Activated CD4-positive, alpha-beta memory T cell treated with anti-CD3 and anti-CD28 coated beads for 36 hours (primary cell): ENCODE data around the gene SMIM24. TPM values are rescaled to one million over a fixed set of nuclear protein-coding genes. Genes with fewer than 3 reads are reported as not detected.
A peak's percentile ranks its signal among the peaks of the same experiment; 100 is the strongest.

ENCODE experiments used
- CTCF ChIA-PET: fragments of 350-600 bp; sonication (Branson Sonifier 250); formaldehyde crosslinking; loops from one replicate; lab custom pipeline; 2021; ENCODE audit warnings: antibody characterized with exemption, inconsistent platforms; lab: Charles Lee
- POLR2A ChIA-PET: fragments of 350-600 bp; sonication (Branson Sonifier 250); formaldehyde crosslinking; loops from one replicate; lab custom pipeline; 2021; ENCODE audit warnings: antibody characterized with exemption; lab: Charles Lee
- DNase-seq: peaks from one replicate; pipeline ENCODE4 v3.0.0-alpha.2; 2020
- H3K27ac Mint-ChIP-seq: one replicate; pipeline ENCODE4 v1.8.0; 2021; ENCODE audit warnings: mixed read lengths
- H3K27me3 Mint-ChIP-seq: one replicate; pipeline ENCODE4 v1.8.0; 2021; ENCODE audit warnings: mixed read lengths
- H3K36me3 Mint-ChIP-seq: one replicate; pipeline ENCODE4 v1.8.0; 2021; ENCODE audit warnings: mixed read lengths
- H3K4me1 Mint-ChIP-seq: one replicate; pipeline ENCODE4 v1.8.0; 2021; ENCODE audit warnings: low read depth, mixed read lengths
- H3K4me3 Mint-ChIP-seq: one replicate; pipeline ENCODE4 v1.8.0; 2021; ENCODE audit warnings: mild to moderate bottlenecking, mixed read lengths
- H3K9me3 Mint-ChIP-seq: one replicate; pipeline ENCODE4 v1.8.0; 2021; ENCODE audit warnings: mixed read lengths
- intact Hi-C: fragments of 100-400 bp; cut with micrococcal nuclease; formaldehyde crosslinking; loops from one replicate; pipeline ENCODE4 v1.15.1; 2023
- total RNA-seq, 2 experiments: library from RNA; stranded (reverse); gene quantifications; one replicate each; pipeline ENCODE4 v1.2.3, GENCODE V29; 2021

The SMIM24 gene
- total RNA-seq, 2 experiments from 2014 or later, result not detected

DNA sequence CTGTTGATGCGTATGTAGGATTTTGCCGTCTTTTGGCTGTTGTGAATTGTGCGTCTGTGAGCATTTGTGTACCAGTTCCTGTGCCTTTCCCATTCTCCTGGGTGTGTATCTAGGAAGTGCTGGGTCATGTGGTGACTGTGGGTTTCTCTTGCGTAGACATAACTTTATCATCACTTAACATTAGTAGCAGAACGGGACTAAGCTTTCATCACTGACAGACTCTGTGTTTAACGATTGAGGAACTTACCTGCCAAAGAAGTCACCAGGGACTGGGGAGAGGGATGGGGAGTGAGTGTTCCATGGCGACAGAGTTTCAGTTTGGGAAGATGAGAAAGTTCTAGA, 40.8 kb upstream of the SMIM24 start:
- Mint-ChIP-seq H3K4me3 (no peak overlapping the region), H3K36me3 (peaks cover 2% of the 10 kb centered on the region), H3K27ac (no peak overlapping the region), H3K4me1 (peaks cover 13% of the 10 kb centered on the region), H3K27me3 (no peaks in the 10 kb centered on the region), H3K9me3 (no peaks in the 10 kb centered on the region)
- ChIA-PET CTCF (interaction anchor here (0.6 to 0.7 kb wide), 2 partner anchors 70 to 1615 kb away, joined by 3 to 4 read pairs; no protein-coding TSS in a partner anchor), POLR2A (no interaction called here)
- DNase-seq, result no peak
- intact Hi-C loops, result no loop called here

DNA sequence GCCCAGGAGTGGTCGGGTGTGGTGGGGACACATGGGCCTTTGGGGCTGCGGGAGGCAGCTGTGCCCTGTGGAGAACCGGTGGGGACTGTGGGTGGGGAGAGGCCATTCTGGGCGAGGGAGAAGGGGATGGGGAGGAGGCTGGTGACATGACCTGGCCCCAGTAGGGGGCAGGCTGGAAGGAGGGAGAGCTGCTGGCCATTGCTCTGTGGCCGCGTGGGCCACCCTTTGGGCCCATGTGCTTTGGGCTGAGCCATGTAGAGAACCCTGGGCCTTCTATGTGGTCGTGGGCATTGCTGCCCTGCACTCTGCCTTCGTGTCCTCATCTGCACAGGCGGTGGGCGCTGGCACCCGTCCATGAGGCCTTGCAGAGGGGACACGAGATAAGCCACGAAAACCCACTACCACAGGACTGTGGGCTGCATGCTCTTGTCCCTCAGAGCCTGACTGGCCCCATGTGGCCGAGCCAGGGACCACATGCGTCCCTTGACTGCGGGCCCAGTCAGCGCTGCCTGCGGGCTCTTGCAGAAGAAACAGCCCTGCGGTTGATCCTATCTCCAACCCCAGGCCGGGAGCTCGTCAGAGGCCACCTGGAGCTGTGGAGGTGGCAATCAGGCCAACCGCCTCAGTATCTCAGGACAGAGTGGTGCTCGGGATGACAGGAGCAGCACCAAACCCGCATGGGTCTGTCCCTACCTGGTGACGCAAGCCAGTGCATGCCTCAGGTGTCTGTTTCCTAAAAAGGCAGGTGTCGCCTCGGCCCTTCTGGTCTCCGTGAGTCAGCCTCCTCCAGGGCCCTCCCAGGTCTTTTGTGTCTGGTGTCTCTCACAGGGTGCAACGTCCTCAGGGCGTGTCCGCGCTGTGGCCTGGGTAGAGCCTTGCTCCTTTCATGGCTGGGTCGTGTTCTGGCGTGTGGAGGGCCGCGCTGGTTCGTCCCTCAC, 40.1 kb upstream of the SMIM24 start:
- no peak overlapping the region for H3K4me3 Mint-ChIP-seq
- intact Hi-C loops, result no loop called here
- no peak for DNase-seq
- no peaks in the 10 kb centered on the region for H3K27me3 Mint-ChIP-seq
- H3K36me3 Mint-ChIP-seq, result peaks cover 2% of the 10 kb centered on the region
- CTCF ChIA-PET, result no interaction called here
- H3K9me3 Mint-ChIP-seq, result no peaks in the 10 kb centered on the region
- H3K4me1 Mint-ChIP-seq, result peaks cover 18% of the 10 kb centered on the region
- POLR2A ChIA-PET, result no interaction called here
- H3K27ac Mint-ChIP-seq, result no peak overlapping the region

DNA sequence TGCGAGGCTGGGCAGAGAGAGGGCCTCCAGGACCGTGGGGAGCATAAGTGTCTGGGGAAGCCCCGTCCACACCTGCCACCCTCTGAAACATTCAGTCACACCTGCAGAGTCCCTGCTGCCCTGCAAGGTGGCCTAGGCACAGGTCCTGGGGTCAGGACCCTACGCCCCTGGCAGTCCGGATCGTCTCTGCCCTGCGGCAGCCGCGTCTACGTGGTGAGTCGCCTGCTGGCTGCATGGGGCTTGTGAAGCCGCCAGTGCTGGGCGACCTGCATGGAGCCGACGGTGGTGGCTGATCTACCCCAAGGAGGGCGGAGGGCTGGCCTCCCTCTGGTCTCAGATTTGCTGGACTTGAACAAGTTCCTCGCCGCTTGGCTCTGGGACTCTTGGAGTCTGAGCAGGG, 38.8 kb upstream of the SMIM24 start:
- no peak overlapping the region for H3K4me3 Mint-ChIP-seq

DNA sequence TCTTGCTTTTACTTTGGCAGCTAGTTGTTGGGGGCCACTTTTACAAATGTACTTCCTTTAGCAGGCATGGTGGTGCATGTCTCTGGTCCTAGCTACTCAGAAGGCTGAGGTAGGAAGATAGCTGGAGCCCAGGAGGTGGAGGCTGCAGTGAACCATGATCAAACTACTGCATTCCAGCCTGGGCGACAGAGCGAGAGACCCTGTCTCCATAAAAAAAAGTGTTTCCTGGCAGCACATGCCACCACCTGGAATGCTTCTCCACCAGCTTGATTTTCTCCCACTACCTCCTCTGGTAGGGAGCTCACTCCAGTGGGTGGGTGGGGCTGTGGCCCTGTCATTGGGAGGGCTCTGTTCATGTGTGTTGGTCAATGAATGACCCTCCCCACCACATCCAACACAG, 38.3 kb upstream of the SMIM24 start:
- no peak overlapping the region for H3K27ac Mint-ChIP-seq
- no peak for DNase-seq
- H3K36me3 Mint-ChIP-seq, result peaks cover 2% of the 10 kb centered on the region
- H3K4me3 Mint-ChIP-seq, result no peak overlapping the region
- intact Hi-C loops, result no loop called here
- ChIA-PET POLR2A (interaction anchor here (1.2 kb wide), 1 partner anchor 18 kb away, joined by 3 read pairs; the partner anchor contains the start of gene DOHH), CTCF (interaction anchor here (1.3 kb wide), 1 partner anchor 26 kb away, joined by 3 read pairs; no protein-coding TSS in a partner anchor)
- peaks cover 25% of the 10 kb centered on the region for H3K4me1 Mint-ChIP-seq
- no peaks in the 10 kb centered on the region for H3K27me3 Mint-ChIP-seq
- no peaks in the 10 kb centered on the region for H3K9me3 Mint-ChIP-seq

More for the DNA sequence above, 38.8 kb upstream of the SMIM24 start:
- no peaks in the 10 kb centered on the region for H3K27me3 Mint-ChIP-seq
- no peaks in the 10 kb centered on the region for H3K9me3 Mint-ChIP-seq
- ChIA-PET POLR2A (interaction anchor here (1.2 kb wide), 1 partner anchor 19 kb away, joined by 3 read pairs; the partner anchor contains the start of gene DOHH), CTCF (interaction anchor here (1.3 kb wide), 1 partner anchor 25 kb away, joined by 3 read pairs; no protein-coding TSS in a partner anchor)
- intact Hi-C loops, result no loop called here
- H3K27ac Mint-ChIP-seq, result no peak overlapping the region
- no peak for DNase-seq
- peaks cover 23% of the 10 kb centered on the region for H3K4me1 Mint-ChIP-seq
- H3K36me3 Mint-ChIP-seq, result peaks cover 2% of the 10 kb centered on the region

DNA sequence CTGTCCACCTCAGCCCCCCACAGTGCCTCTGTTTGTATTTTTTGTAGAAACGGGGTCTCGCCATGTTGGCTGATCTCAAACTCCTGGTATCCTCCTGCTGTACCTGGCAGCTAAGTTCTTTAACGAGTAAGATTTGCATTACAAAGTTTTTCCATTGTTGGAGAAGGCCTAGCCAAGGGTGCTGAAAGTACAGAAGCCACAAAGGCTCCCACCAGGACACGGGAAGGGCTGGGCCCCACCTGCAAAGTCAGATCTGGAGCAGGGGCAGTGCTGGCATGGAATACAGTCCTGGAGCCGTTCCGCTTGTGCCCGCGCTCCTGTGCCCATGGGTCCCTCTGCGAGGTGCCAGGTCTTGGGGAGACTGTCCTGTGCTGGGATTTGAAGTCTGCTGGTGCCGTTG, 37.9 kb upstream of the SMIM24 start:
- ChIA-PET CTCF (interaction anchor here (1.3 kb wide), 1 partner anchor 26 kb away, joined by 3 read pairs; no protein-coding TSS in a partner anchor), POLR2A (interaction anchor here (1.2 kb wide), 1 partner anchor 18 kb away, joined by 3 read pairs; the partner anchor contains the start of gene DOHH)
- DNase-seq, result no peak
- Mint-ChIP-seq H3K4me1 (peaks cover 27% of the 10 kb centered on the region), H3K27ac (no peak overlapping the region), H3K9me3 (no peaks in the 10 kb centered on the region), H3K4me3 (no peak overlapping the region), H3K36me3 (peaks cover 2% of the 10 kb centered on the region), H3K27me3 (no peaks in the 10 kb centered on the region)
- intact Hi-C loops, result no loop called here

DNA sequence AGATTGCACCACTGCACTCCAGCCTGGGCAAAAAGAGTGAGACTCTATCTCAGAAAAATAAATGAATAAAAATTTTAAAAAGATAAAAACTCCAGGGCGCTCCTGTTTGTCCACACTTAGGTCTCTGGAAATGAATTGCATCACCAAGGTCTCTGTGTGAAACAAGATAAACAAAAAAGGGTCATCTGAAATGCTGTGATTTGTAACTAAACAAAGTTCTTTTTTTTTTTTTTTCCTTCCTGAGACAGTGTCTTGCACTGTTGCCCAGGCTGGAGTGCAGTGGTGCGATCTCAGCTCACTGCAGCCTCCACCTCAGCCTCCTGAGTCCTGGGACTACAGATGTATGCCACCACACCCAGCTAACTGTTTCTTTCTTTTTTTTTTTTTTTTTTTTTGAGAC, 37.3 kb upstream of the SMIM24 start:
- CTCF ChIA-PET, result no interaction called here
- Mint-ChIP-seq H3K4me1 (peaks cover 27% of the 10 kb centered on the region), H3K27me3 (no peaks in the 10 kb centered on the region), H3K27ac (no peak overlapping the region), H3K36me3 (peaks cover 2% of the 10 kb centered on the region), H3K4me3 (no peak overlapping the region), H3K9me3 (no peaks in the 10 kb centered on the region)
- intact Hi-C loops, result no loop called here
- POLR2A ChIA-PET, result no interaction called here
- no peak for DNase-seq

DNA sequence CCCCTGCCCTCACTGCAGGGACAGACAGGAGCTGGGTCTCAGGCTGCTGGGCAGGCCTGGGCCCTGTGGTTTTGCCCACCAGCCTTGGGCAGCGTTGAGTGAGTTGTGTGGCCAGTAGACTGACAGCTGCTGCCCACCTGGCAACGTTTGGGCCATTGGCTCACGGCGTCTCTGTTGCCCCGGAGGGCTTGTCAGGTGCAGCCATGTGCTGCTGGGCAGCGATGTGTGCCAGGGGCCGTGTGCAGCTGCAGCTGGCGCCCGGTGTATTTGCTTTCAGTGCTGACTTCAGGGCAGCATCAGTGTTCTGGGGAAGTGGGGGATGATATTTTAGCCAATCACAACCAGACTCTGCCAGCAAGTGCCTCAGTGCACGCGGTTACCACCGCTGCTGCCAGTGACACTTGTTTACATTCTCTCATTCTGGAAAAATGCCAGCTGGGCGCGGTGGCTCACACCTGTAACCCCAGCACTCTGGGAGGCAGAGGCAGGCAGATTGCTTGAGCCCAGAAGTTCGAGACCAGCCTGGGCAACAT, 36.4 kb upstream of the SMIM24 start:
- H3K4me3 Mint-ChIP-seq, result no peak overlapping the region
- no peaks in the 10 kb centered on the region for H3K9me3 Mint-ChIP-seq
- H3K27me3 Mint-ChIP-seq, result no peaks in the 10 kb centered on the region
- peaks cover 29% of the 10 kb centered on the region for H3K4me1 Mint-ChIP-seq
- intact Hi-C loops, result no loop called here
- no peak overlapping the region for H3K27ac Mint-ChIP-seq
- peak; percentile 52 for DNase-seq
- CTCF ChIA-PET, result no interaction called here
- POLR2A ChIA-PET, result no interaction called here
- no peaks in the 10 kb centered on the region for H3K36me3 Mint-ChIP-seq

DNA sequence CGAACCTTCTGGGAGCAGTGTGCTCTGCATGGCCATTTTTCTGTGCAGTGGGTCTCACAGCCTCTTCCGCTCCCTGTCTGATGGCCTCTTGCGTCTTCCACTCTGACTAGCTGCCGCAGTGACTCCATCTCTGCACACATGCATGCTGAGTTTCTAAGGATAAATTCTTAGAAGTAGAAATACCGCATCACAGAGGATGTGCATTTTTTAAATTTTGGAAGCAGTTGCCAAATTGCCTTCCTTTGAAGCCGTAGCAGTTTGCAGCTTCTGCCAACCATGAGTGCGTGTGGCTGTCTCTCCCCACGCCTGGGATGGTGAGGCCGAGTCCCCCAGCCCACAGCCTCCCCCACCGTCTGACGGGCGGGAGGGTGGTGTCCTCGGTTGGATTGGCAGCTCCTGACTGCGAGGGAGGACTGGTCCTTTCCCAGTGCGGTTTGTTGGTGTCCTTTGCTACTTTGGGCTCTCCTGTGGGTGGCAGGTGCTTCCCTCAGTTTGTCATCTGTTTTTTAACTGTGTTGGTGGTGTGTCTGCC, 35.6 kb upstream of the SMIM24 start:
- H3K27me3 Mint-ChIP-seq, result no peaks in the 10 kb centered on the region
- DNase-seq, result no peak
- intact Hi-C loops, result no loop called here
- ChIA-PET CTCF (no interaction called here), POLR2A (interaction anchor here (0.6 kb wide), 1 partner anchor 17 kb away, joined by 3 read pairs; no protein-coding TSS in a partner anchor)
- H3K9me3 Mint-ChIP-seq, result no peaks in the 10 kb centered on the region
- no peak overlapping the region for H3K4me3 Mint-ChIP-seq
- H3K4me1 Mint-ChIP-seq, result peaks cover 31% of the 10 kb centered on the region
- H3K27ac Mint-ChIP-seq, result no peak overlapping the region
- no peaks in the 10 kb centered on the region for H3K36me3 Mint-ChIP-seq

DNA sequence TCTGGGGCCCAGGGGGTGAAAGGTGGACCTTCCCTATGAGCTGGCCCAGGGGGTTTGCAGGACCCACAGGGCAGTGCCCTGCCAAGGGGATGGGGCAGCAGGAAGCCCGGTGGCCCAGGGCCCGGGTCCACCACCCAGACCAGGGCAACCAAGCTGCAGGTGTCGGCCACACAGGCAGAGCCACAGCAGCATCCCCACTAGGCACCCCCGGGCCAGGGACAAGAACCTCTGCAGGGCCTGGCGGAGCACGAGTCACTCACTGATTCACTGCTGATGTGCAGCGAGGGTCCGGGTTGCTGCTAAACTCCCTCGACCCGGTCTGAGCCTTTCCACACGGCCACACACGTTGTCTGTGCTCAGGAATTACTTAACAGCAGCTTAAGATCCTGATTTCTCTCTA, 34.6 kb upstream of the SMIM24 start:
- Mint-ChIP-seq H3K9me3 (no peaks in the 10 kb centered on the region), H3K4me1 (peaks cover 38% of the 10 kb centered on the region), H3K27me3 (no peaks in the 10 kb centered on the region), H3K4me3 (no peak overlapping the region), H3K27ac (no peak overlapping the region), H3K36me3 (peaks cover under 1% of the 10 kb centered on the region)
- no peak for DNase-seq
- ChIA-PET POLR2A (interaction anchor here (0.6 kb wide), 1 partner anchor 13 kb away, joined by 4 read pairs; no protein-coding TSS in a partner anchor), CTCF (no interaction called here)
- intact Hi-C loops, result no loop called here

DNA sequence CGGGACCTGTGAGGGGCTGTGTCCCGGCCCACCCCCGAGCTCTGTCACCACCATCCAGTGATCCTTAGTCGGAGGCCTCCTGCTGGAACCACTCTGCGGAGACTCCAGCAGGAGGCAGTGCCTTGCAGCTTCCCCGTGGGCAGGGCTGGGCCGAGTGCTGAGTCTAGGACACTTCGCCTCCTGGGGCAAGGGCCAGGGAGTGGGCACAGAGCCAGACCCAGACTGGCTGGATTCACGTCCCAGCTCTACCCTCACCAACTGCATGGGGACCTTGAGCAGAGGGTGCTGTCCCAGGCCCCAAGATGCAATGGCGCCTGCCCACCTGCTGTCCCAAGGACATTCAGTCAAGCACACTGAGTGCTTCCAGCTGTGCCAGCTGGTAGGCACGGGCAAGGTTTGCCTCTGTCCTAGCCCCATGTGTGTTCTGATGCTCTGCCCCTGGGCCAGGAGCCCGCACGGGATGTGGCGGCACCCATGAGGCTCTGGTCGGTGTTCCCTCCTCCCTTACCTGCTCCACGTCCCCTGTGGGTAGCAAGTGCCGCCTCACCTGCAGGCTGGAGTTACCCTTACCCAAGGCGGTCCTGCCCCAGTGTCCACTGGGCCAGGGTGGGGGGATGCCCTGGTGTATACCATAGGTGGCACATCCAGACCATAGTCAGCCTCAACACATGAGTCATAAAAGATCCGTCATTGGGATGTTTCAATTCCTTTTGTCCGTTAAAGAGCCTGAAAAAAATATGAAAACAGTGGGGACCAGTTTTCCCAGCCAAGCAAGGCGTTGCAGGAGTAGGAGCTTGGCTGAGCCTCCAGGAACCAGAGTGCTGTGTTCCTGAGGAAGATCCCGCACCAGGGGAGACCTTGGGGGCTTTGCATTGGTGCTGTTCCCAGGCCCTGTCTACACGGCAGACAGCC, 33.2 kb upstream of the SMIM24 start:
- POLR2A ChIA-PET, result no interaction called here
- CTCF ChIA-PET, result interaction anchor here (0.9 to 1.7 kb wide), 3 partner anchors 31 to 41 kb away, joined by 3 to 8 read pairs (median 4); no protein-coding TSS in a partner anchor
- H3K36me3 Mint-ChIP-seq, result peaks cover 9% of the 10 kb centered on the region
- H3K4me1 Mint-ChIP-seq, result peaks cover 50% of the 10 kb centered on the region
- H3K9me3 Mint-ChIP-seq, result no peaks in the 10 kb centered on the region
- no peaks in the 10 kb centered on the region for H3K27me3 Mint-ChIP-seq
- intact Hi-C loops, result no loop called here
- no peak overlapping the region for H3K4me3 Mint-ChIP-seq
- H3K27ac Mint-ChIP-seq, result no peak overlapping the region
- no peak for DNase-seq

DNA sequence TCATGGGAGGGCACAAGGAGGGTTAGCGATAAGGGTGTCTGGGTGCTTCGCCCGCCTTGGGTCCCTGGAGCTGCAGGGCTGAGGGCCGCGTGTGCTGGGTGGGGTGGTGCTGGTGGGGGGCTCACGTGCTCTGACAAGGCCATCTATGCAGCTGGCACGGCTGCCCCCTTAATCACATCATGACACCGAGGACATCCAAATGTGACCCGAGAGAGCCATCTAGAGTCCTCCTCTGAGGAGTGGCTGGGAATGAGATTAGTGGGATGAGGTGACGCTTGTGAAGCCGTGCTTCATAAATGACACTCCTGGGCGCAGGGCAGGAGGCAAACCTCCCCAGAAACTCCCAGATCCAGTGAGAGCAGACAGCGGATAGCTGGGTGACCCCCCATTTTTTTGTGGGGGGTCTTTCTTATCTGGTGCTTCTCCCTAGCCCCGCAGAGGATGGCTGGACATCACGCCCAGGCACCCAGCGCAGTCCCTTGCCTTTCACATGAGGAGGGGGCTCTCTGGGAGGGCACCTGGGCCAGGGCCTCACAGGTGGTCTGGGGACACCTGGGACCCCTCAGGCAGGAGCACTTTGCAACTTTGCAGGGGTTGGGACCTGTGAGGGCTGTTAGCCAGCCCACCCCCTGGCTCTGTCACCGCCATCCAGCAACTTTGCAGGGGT, 32.4 kb upstream of the SMIM24 start:
- intact Hi-C loops, result no loop called here
- Mint-ChIP-seq H3K27me3 (no peaks in the 10 kb centered on the region), H3K36me3 (peaks cover 11% of the 10 kb centered on the region), H3K27ac (no peak overlapping the region), H3K9me3 (no peaks in the 10 kb centered on the region), H3K4me3 (no peak overlapping the region), H3K4me1 (peaks cover 54% of the 10 kb centered on the region)
- no peak for DNase-seq
- ChIA-PET POLR2A (no interaction called here), CTCF (interaction anchor here (0.9 to 1.7 kb wide), 3 partner anchors 32 to 40 kb away, joined by 3 to 8 read pairs (median 4); no protein-coding TSS in a partner anchor)
